Stomach (tissue), 4 donors: ENCODE results near the gene TDRKH.

Source experiments
- POLR2A ChIP-seq, 4 donors: fragments of 450-650 bp; IDR thresholded peaks; one replicate each; pipeline ENCODE4 v1.6.1; 2016; ENCODE audit warnings: antibody characterized with exemption in 4 of 4, control low read depth in 2 of 4, mild to moderate bottlenecking in 1 of 4, moderate library complexity in 1 of 4
- POLR2AphosphoS5 ChIP-seq, 3 donors: sonication (generic); formaldehyde crosslinking; IDR thresholded peaks; one replicate each; pipeline ENCODE4 v1.6.1; 2016; ENCODE audit warnings: antibody characterized with exemption in 3 of 3
- TF ChIP-seq, protein P1 (sequence below), 7 experiments: fragments of 450-650 bp in 4 of 7; fragments of 200-600 bp in 3 of 7; sonication (generic) in 3 of 7; IDR thresholded peaks; one replicate each; pipeline ENCODE4 v1.5.1; 2016 to 2019; ENCODE audit warnings: antibody characterized with exemption in 7 of 7, control low read depth in 2 of 7, mild to moderate bottlenecking in 1 of 7

DNA sequence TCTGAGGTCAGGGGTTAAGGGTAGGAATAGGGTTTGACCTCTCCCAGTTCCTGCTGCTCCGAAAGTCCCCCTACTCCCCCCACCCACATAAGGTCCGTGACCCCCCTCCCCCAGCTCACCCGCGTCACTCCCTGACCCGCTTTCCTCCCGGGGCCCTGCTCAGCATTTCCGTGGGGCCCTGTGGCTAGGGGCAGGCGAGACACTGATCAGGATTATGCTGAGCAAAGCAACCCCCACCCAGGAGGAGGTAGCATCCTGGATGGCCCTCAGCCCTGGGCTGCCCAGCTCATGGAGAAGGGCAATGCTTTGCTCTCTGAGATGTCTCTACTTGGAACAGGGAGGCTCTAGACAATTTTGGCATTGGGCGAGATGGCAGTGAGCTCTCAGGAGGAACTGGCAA is 37.6 kb upstream of the TDRKH start:
- TF ChIP-seq, protein P1, sequence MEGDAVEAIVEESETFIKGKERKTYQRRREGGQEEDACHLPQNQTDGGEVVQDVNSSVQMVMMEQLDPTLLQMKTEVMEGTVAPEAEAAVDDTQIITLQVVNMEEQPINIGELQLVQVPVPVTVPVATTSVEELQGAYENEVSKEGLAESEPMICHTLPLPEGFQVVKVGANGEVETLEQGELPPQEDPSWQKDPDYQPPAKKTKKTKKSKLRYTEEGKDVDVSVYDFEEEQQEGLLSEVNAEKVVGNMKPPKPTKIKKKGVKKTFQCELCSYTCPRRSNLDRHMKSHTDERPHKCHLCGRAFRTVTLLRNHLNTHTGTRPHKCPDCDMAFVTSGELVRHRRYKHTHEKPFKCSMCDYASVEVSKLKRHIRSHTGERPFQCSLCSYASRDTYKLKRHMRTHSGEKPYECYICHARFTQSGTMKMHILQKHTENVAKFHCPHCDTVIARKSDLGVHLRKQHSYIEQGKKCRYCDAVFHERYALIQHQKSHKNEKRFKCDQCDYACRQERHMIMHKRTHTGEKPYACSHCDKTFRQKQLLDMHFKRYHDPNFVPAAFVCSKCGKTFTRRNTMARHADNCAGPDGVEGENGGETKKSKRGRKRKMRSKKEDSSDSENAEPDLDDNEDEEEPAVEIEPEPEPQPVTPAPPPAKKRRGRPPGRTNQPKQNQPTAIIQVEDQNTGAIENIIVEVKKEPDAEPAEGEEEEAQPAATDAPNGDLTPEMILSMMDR (IDR thresholded peaks at IDR 0.05): no peak
- TF ChIP-seq POLR2AphosphoS5 (IDR thresholded peaks at IDR 0.05) (no peak), POLR2A (IDR thresholded peaks at IDR 0.05) (no peak)
